K562 (cell line): ENCODE measurements around the gene DNMT3A. TPM values are rescaled to one million over a fixed set of nuclear protein-coding genes. Genes with fewer than 3 reads are reported as not detected.

Experiments
- ATAC-seq: fragments of 200-7000 bp; cut with Tn5 transposase; 3 replicates; pipeline ENCODE4 v1.9.1; 2020; ENCODE audit warnings: moderate library complexity
- BruUV-seq: library from RNA; stranded (reverse); fragments of 400-500 nt; replicated peaks from 2 replicates; lab custom pipeline; 2021; lab: Mats Ljungman, UMichigan
- CTCF ChIA-PET: fragments of 300-600 bp; formaldehyde crosslinking; extraction: SDS; loops from one replicate; lab custom pipeline; 2021; ENCODE audit warnings: low intra/inter-chr PET ratio; lab: Yijun Ruan, JAX
- POLR2A ChIA-PET: fragments of 300-600, 350-650 bp; sonication (Branson Sonifier 250); formaldehyde crosslinking; extraction: SDS; loops from one replicate; lab custom pipeline; 2021; ENCODE audit warnings: antibody characterized with exemption, inconsistent platforms; lab: Yijun Ruan, JAX
- DNase-seq, 4 experiments: peaks; one replicate each; pipeline versions ENCODE4 v3.0.0 to v3.0.0-alpha.2; 2011 to 2018; ENCODE audit warnings: low spot score in 3 of 4, mixed read lengths in 3 of 4; ENCODE audit errors: extremely low read depth in 1 of 4
- FAIRE-seq: peaks from 2 replicates; lab custom pipeline; 2011; peaks lifted over from hg19 to GRCh38; lab: Jason Lieb, UNC
- H2AFZ ChIP-seq: 2 replicates; pipeline ENCODE4 v1.6.0; 2011; ENCODE audit warnings: low read depth, low read length, control low read depth, inconsistent platforms
- H3K27ac ChIP-seq: fragments of 200-600 bp; 3 replicates; pipeline ENCODE4 v1.8.0; 2011; ENCODE audit warnings: low read depth, mild to moderate bottlenecking, control low read depth, inconsistent platforms, low read length, moderate library complexity, mixed read lengths; ENCODE audit errors: extremely low read depth
- H3K27me3 ChIP-seq, 2 experiments: fragments of 300-600 bp in 1 of 2; 2 replicates in 1 of 2; 3 replicates in 1 of 2; pipeline versions ENCODE4 v1.6.0 to v1.8.0; 2011; ENCODE audit warnings: inconsistent platforms in 2 of 2, low read length in 2 of 2, mild to moderate bottlenecking in 1 of 2, mixed read lengths in 1 of 2, moderate library complexity in 1 of 2; ENCODE audit not compliant: control insufficient read depth in 2 of 2, insufficient read depth in 2 of 2
- H3K36me3 ChIP-seq: fragments of 300-600 bp; 3 replicates; pipeline ENCODE4 v1.8.0; 2011; ENCODE audit warnings: mild to moderate bottlenecking, low read length, inconsistent platforms; ENCODE audit not compliant: control insufficient read depth, insufficient read depth
- H3K4me1 ChIP-seq, 2 experiments: fragments of 200-600 bp in 1 of 2; replicated peaks in 1 of 2; 2 replicates in 1 of 2; 3 replicates in 1 of 2; pipeline versions ENCODE4 v1.5.1 to v1.8.0; 2011; ENCODE audit warnings: inconsistent platforms in 2 of 2, low read length in 2 of 2, mild to moderate bottlenecking in 1 of 2, mixed read lengths in 1 of 2, moderate library complexity in 1 of 2; ENCODE audit not compliant: control insufficient read depth in 2 of 2, insufficient read depth in 2 of 2
- H3K4me2 ChIP-seq: 2 replicates; pipeline ENCODE4 v1.6.1; 2011; ENCODE audit warnings: low read length, control low read depth, inconsistent platforms, mixed read lengths; ENCODE audit not compliant: insufficient read depth
- H3K4me3 ChIP-seq: fragments of 200-600 bp; sonication (generic), shearing (Covaris generic); 2 replicates; pipeline ENCODE4 v1.5.1; 2016; ENCODE audit warnings: control low read depth, inconsistent platforms
- H3K79me2 ChIP-seq: fragments of 200-600 bp; 3 replicates; pipeline ENCODE4 v1.8.0; 2011; ENCODE audit warnings: low read length, inconsistent platforms; ENCODE audit not compliant: control insufficient read depth, insufficient read depth
- H3K9ac ChIP-seq, 2 experiments: 2 replicates each; pipeline versions ENCODE4 v1.6.0 to v1.6.1; 2011; ENCODE audit warnings: low read depth in 2 of 2, low read length in 2 of 2, control low read depth in 1 of 2, inconsistent platforms in 1 of 2, mild to moderate bottlenecking in 1 of 2, mixed read lengths in 1 of 2; ENCODE audit not compliant: insufficient read depth in 1 of 2
- H3K9me1 ChIP-seq: one replicate; pipeline ENCODE4 v1.6.0; 2011; ENCODE audit warnings: inconsistent platforms, mild to moderate bottlenecking, low read length, moderate library complexity; ENCODE audit not compliant: control insufficient read depth, insufficient read depth
- H3K9me3 ChIP-seq: replicated peaks from 2 replicates; pipeline ENCODE4 v1.5.1; 2011; ENCODE audit warnings: low read depth, low read length, inconsistent platforms; ENCODE audit not compliant: control insufficient read depth, insufficient read depth
- H4K20me1 ChIP-seq: replicated peaks from 2 replicates; pipeline ENCODE4 v1.6.1; 2011; ENCODE audit warnings: low read length, inconsistent platforms, mixed read lengths; ENCODE audit not compliant: control insufficient read depth, insufficient read depth
- ATF3 ChIP-seq, 2 experiments: fragments of 450-650 bp in 1 of 2; sonication (generic) in 1 of 2; formaldehyde crosslinking in 1 of 2; IDR thresholded peaks in 1 of 2; conservative IDR thresholded peaks in 1 of 2; 2 replicates each; pipeline versions ENCODE4 v1.6.1 to v1.8.1; 2016 to 2023; ENCODE audit warnings: mild to moderate bottlenecking in 2 of 2, moderate library complexity in 2 of 2, inconsistent platforms in 1 of 2, missing genetic modification reagents in 1 of 2
- ZNF253 ChIP-seq: fragments of 250-450 bp; sonication (Bioruptor Pico); conservative IDR thresholded peaks from 2 replicates; pipeline ENCODE4 v1.6.1; 2021; ENCODE audit warnings: mild to moderate bottlenecking
- ZNF263 ChIP-seq: sonication (generic); formaldehyde crosslinking; IDR thresholded peaks from 2 replicates; pipeline ENCODE4 v1.8.0; 2022; ENCODE audit warnings: mild to moderate bottlenecking, missing genetic modification reagents, borderline replicate concordance
- WGBS: fragments of 100-300 bp; shearing (Covaris generic); methylation state at CpG from one replicate; pipeline ENCODE4 v1.1.6; 2016; ENCODE audit warnings: low coverage, mixed read lengths; ENCODE audit not compliant: insufficient coverage; ENCODE audit errors: missing lambda C conversion rate; 5-methylcytosine and 5-hydroxymethylcytosine counted together
- in situ Hi-C: fragments of 300-500 bp; cut with MboI; formaldehyde crosslinking; loops from 4 replicates; pipeline ENCODE4 v1.15.0; 2018; ENCODE audit warnings: inconsistent platforms, mixed read lengths
- intact Hi-C: fragments of 100-400 bp; cut with micrococcal nuclease; formaldehyde crosslinking; loops from 2 replicates; pipeline ENCODE4 v1.14.2; 2022
- polyA plus RNA-seq, 8 experiments: library from polyadenylated mRNA; depleted of rRNA in 4 of 8; stranded (reverse) in 5 of 8; unstranded in 3 of 8; fragments of >200 nt; fragmentation: Nextera tagmentation in 2 of 8; fragmentation: Illumina TruSeq in 1 of 8; extraction: Ambion mirVana in 2 of 8; extraction: Trizol in 1 of 8; gene quantifications; 2 replicates each; pipeline versions ENCODE4 v1.2.1 to v1.2.3, GENCODE V29; 2011 to 2014; ENCODE audit warnings: inconsistent platforms in 1 of 8, missing spikeins in 1 of 8
- total RNA-seq, 7 experiments: library from RNA; depleted of rRNA in 6 of 7; stranded (reverse); fragments of >200 nt in 6 of 7; fragmentation: Illumina TruSeq in 2 of 7; extraction: Trizol in 2 of 7; gene quantifications; 2 replicates each; pipeline versions ENCODE4 v1.2.1 to v1.2.3, GENCODE V29; 2011 to 2021; ENCODE audit warnings: low replicate concordance in 1 of 7

DNMT3A gene
- total and polyA plus RNA-seq, 9 of the 15 experiments (the other 6 are each of a cell fraction or from before 2014, with no cell fraction given): 3.0 to 16.0 (median 6.1) TPM

- 21% methylated on average over 21 of the region's 25 CpGs for WGBS
- FAIRE-seq: no peak
- POLR2A ChIA-PET: interaction anchor here (0.6 kb wide), 1 partner anchor 86 kb away, joined by 5 read pairs; no protein-coding TSS in a partner anchor
Measured at GRCh38 chr2:25372405-25373268, 30.9 kb upstream of the DNMT3A start.

More at GRCh38 chr2:25372405-25373268, 30.9 kb upstream of the DNMT3A start:
- Histone ChIP-seq H3K27me3 (peaks cover 14 to 76% of the 10 kb centered on the region in 2 experiments; a peak in 3 of 5 replicates), H3K4me1 (peaks cover 6 to 10% of the 10 kb centered on the region in 2 experiments; a peak in 3 of 5 replicates), H2AFZ (0 out of 2 replicates have a peak overlapping the region, but pooled peaks have one; percentile 16), H3K9ac (peak overlapping the region in 1 of 2 experiments; percentile 35; a peak in 1 of 4 replicates), H3K4me2 (no peak overlapping the region), H4K20me1 (peaks cover 5% of the 10 kb centered on the region; the same call in 1 of the 2 replicates), H3K4me3 (no peak overlapping the region), H3K36me3 (no peaks in the 10 kb centered on the region), H3K9me1 (peaks cover 3% of the 10 kb centered on the region), H3K9me3 (no peaks in the 10 kb centered on the region), H3K79me2 (no peaks in the 10 kb centered on the region), H3K27ac (no peak overlapping the region)
- intact Hi-C loops: loop anchor here (10.0 kb wide), 1 partner anchor 208 kb away; the partner anchor contains the start of gene POMC
- no peak for DNase-seq
- CTCF ChIA-PET: no interaction called here
- in situ Hi-C loops: no loop called here
- ATAC-seq: no peak
- BruUV-seq: no TSS peak
- peak; percentile 73; the same call in 1 of the 2 replicates for TF ChIP-seq ZNF263 (CRISPR knock-in tag)
- TF ChIP-seq ATF3 (IDR thresholded peaks at IDR 0.05): no peak
- no peak for TF ChIP-seq ATF3 (CRISPR knock-in tag; conservative IDR thresholded peaks at IDR 0.05)
- no peak for TF ChIP-seq ZNF253
